ENCODE results near the gene FAM219B. TPM values are rescaled to one million over a fixed set of nuclear protein-coding genes. Genes with fewer than 3 reads are reported as not detected.
"Not testable (repeated sequence)": the region's sequence is repeated elsewhere in the genome, so short reads cannot be mapped to it uniquely, and the experiment has no call there.

Gene FAM219B
- total and polyA plus RNA-seq, 9 donors = 31.0 to 125 (median 67.4) TPM

GRCh38 chr15:74933573-74933972 is 26.9 kb upstream of the FAM219B start:
- no peak overlapping the region for H3K27ac ChIP-seq
- H3K4me3 ChIP-seq = no peak overlapping the region
- H3K4me1 ChIP-seq (ENCODE audit: insufficient read depth) = peaks cover 2% of the 10 kb centered on the region
- no peak for DNase-seq
- no peaks in the 10 kb centered on the region for H3K9me3 ChIP-seq
- TF ChIP-seq CTCF (IDR thresholded peaks at IDR 0.05) = no peak
- no peak for TF ChIP-seq POLR2A (IDR thresholded peaks at IDR 0.05)
- TF ChIP-seq EP300 (IDR thresholded peaks at IDR 0.05) = no peak
- intact Hi-C loops (cut with DNase I) = no loop called here
- no peaks in the 10 kb centered on the region for H3K36me3 ChIP-seq
- no peaks in the 10 kb centered on the region for H3K27me3 ChIP-seq
- 45 to 68% (median 51%) methylated on average over 2 of the region's 2 CpGs for WGBS, 3 donors

GRCh38 chr15:74928771-74929198 is 22.1 kb upstream of the FAM219B start:
- Histone ChIP-seq H3K27me3 (no peaks in the 10 kb centered on the region), H3K36me3 (no peaks in the 10 kb centered on the region), H3K4me3 (no peak overlapping the region), H3K9me3 (no peaks in the 10 kb centered on the region), H3K27ac (no peak overlapping the region), H3K4me1 (ENCODE audit: insufficient read depth) (no peaks in the 10 kb centered on the region)
- TF ChIP-seq CTCF (IDR thresholded peaks at IDR 0.05) (no peak), EP300 (IDR thresholded peaks at IDR 0.05) (no peak), POLR2A (IDR thresholded peaks at IDR 0.05) (no peak)
- WGBS, 3 donors = 96 to 99% (median 97%) methylated on average over 5 of the region's 5 CpGs
- intact Hi-C loops (cut with DNase I) = no loop called here
- DNase-seq = no peak

- Histone ChIP-seq H3K27me3 (no peaks in the 10 kb centered on the region), H3K9me3 (no peaks in the 10 kb centered on the region), H3K27ac (no peak overlapping the region), H3K36me3 (no peaks in the 10 kb centered on the region), H3K4me3 (no peak overlapping the region), H3K4me1 (ENCODE audit: insufficient read depth) (no peaks in the 10 kb centered on the region)
- DNase-seq = no peak
- intact Hi-C loops (cut with DNase I) = no loop called here
- TF ChIP-seq CTCF (IDR thresholded peaks at IDR 0.05) = no peak
- no peak for TF ChIP-seq EP300 (IDR thresholded peaks at IDR 0.05)
- TF ChIP-seq POLR2A (IDR thresholded peaks at IDR 0.05) = no peak
- WGBS, 3 donors = 87 to 94% (median 93%) methylated on average over 3 of the region's 3 CpGs
These were observed 17.9 kb upstream of the FAM219B start for GRCh38 chr15:74924525-74924924.

- 86 to 93% (median 89%) methylated on average over 8 of the region's 8 CpGs for WGBS, 3 donors
- no peaks in the 10 kb centered on the region for H3K27me3 ChIP-seq
- no peaks in the 10 kb centered on the region for H3K4me1 ChIP-seq (ENCODE audit: insufficient read depth)
- no peak overlapping the region for H3K27ac ChIP-seq
- intact Hi-C loops (cut with DNase I) = no loop called here
- peak in 1 of 5 donors; percentile 4 for DNase-seq
- no peaks in the 10 kb centered on the region for H3K36me3 ChIP-seq
- H3K9me3 ChIP-seq = no peaks in the 10 kb centered on the region
- TF ChIP-seq EP300 (IDR thresholded peaks at IDR 0.05) (no peak), CTCF (IDR thresholded peaks at IDR 0.05) (no peak)
- no peak overlapping the region for H3K4me3 ChIP-seq
These were observed 13.8 kb upstream of the FAM219B start for GRCh38 chr15:74920456-74920855.

- Histone ChIP-seq H3K27ac (no peak overlapping the region), H3K36me3 (no peaks in the 10 kb centered on the region), H3K27me3 (no peaks in the 10 kb centered on the region), H3K9me3 (no peaks in the 10 kb centered on the region), H3K4me3 (no peak overlapping the region), H3K4me1 (ENCODE audit: insufficient read depth) (no peaks in the 10 kb centered on the region)
- intact Hi-C loops (cut with DNase I) = no loop called here
- DNase-seq = no peak
- 92 to 94% (median 94%) methylated on average over 6 of the region's 6 CpGs for WGBS, 3 donors
- no peak for TF ChIP-seq EP300 (IDR thresholded peaks at IDR 0.05)
- no peak for TF ChIP-seq POLR2A (IDR thresholded peaks at IDR 0.05)
- no peak for TF ChIP-seq CTCF (IDR thresholded peaks at IDR 0.05)
These were observed 11.0 kb upstream of the FAM219B start for GRCh38 chr15:74917676-74918075.

- H3K27ac ChIP-seq; H3K36me3 ChIP-seq; H3K9me3 ChIP-seq; H3K4me1 ChIP-seq (ENCODE audit: insufficient read depth); intact Hi-C loops (cut with DNase I); H3K4me3 ChIP-seq; DNase-seq; H3K27me3 ChIP-seq: not testable (repeated sequence)
- WGBS, 3 donors = 93 to 94% (median 93%) methylated on average over 8 of the region's 8 CpGs
These were observed 7.1 kb upstream of the FAM219B start for GRCh38 chr15:74913799-74914198.

Measured in ovary (tissue), 9 donors.